Measurements from ENCODE around the gene C11orf91. TPM values are rescaled to one million over a fixed set of nuclear protein-coding genes. Genes with fewer than 3 reads are reported as not detected.

Gene C11orf91
- total and polyA plus RNA-seq, 7 donors = not detected

GRCh38 chr11:33722590-33723234 lies 22.1 kb upstream of the C11orf91 start:
- Histone ChIP-seq H3K4me3 (no peak overlapping the region), H3K36me3 (peaks cover 5 to 42% (median 12%) of the 10 kb centered on the region in 4 donors), H3K9me3 (no peaks in the 10 kb centered on the region), H3K27ac (peak overlapping the region; percentile 24 to 80 (median 70)), H3K4me1 (peaks cover 0 to 53% (median 48%) of the 10 kb centered on the region in 4 donors), H3K27me3 (no peaks in the 10 kb centered on the region)
- DNase-seq = no peak
- intact Hi-C loops (cut with DNase I) = no loop called here
- 83 to 87% methylated on average over 2 of the region's 2 CpGs for WGBS, 2 donors
- TF ChIP-seq, protein P1, sequence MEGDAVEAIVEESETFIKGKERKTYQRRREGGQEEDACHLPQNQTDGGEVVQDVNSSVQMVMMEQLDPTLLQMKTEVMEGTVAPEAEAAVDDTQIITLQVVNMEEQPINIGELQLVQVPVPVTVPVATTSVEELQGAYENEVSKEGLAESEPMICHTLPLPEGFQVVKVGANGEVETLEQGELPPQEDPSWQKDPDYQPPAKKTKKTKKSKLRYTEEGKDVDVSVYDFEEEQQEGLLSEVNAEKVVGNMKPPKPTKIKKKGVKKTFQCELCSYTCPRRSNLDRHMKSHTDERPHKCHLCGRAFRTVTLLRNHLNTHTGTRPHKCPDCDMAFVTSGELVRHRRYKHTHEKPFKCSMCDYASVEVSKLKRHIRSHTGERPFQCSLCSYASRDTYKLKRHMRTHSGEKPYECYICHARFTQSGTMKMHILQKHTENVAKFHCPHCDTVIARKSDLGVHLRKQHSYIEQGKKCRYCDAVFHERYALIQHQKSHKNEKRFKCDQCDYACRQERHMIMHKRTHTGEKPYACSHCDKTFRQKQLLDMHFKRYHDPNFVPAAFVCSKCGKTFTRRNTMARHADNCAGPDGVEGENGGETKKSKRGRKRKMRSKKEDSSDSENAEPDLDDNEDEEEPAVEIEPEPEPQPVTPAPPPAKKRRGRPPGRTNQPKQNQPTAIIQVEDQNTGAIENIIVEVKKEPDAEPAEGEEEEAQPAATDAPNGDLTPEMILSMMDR (IDR thresholded peaks at IDR 0.05) = no peak
- TF ChIP-seq POLR2AphosphoS5 (IDR thresholded peaks at IDR 0.05) (no peak), EP300 (IDR thresholded peaks at IDR 0.05) (no peak), POLR2A (IDR thresholded peaks at IDR 0.05) (no peak)

- no peaks in the 10 kb centered on the region for H3K27me3 ChIP-seq
- WGBS, 2 donors = 91 to 92% methylated on average over 5 of the region's 5 CpGs
- intact Hi-C loops (cut with DNase I) = no loop called here
- H3K9me3 ChIP-seq = no peaks in the 10 kb centered on the region
- no peak for DNase-seq
- peak overlapping the region; percentile 24 to 80 (median 70) for H3K27ac ChIP-seq
- H3K4me1 ChIP-seq = peaks cover 0 to 53% (median 48%) of the 10 kb centered on the region in 4 donors
- H3K4me3 ChIP-seq = no peak overlapping the region
- TF ChIP-seq EP300 (IDR thresholded peaks at IDR 0.05) (no peak), POLR2A (IDR thresholded peaks at IDR 0.05) (no peak), POLR2AphosphoS5 (IDR thresholded peaks at IDR 0.05) (no peak)
- TF ChIP-seq, protein P1 (IDR thresholded peaks at IDR 0.05) = no peak
- H3K36me3 ChIP-seq = peaks cover 5 to 49% (median 15%) of the 10 kb centered on the region in 4 donors
Measured at GRCh38 chr11:33721984-33722383, 21.4 kb upstream of the C11orf91 start.

- Histone ChIP-seq H3K4me3 (no peak overlapping the region), H3K27me3 (no peaks in the 10 kb centered on the region), H3K36me3 (peaks cover 5 to 55% (median 18%) of the 10 kb centered on the region in 4 donors), H3K4me1 (peaks cover 0 to 53% (median 47%) of the 10 kb centered on the region in 4 donors), H3K9me3 (no peaks in the 10 kb centered on the region), H3K27ac (peak overlapping the region; percentile 24 to 80 (median 70))
- no peak for TF ChIP-seq POLR2A (IDR thresholded peaks at IDR 0.05)
- TF ChIP-seq, protein P1 (IDR thresholded peaks at IDR 0.05) = no peak
- no peak for TF ChIP-seq EP300 (IDR thresholded peaks at IDR 0.05)
- no peak for TF ChIP-seq POLR2AphosphoS5 (IDR thresholded peaks at IDR 0.05)
- no peak for DNase-seq
- intact Hi-C loops (cut with DNase I) = no loop called here
- 41 to 60% methylated on average over 1 of the region's 1 CpG for WGBS, 2 donors
Measured at GRCh38 chr11:33721426-33721825, 20.8 kb upstream of the C11orf91 start.

- no peak for DNase-seq
- Histone ChIP-seq H3K9me3 (no peaks in the 10 kb centered on the region), H3K4me3 (no peak overlapping the region), H3K27me3 (no peaks in the 10 kb centered on the region), H3K4me1 (peaks cover 0 to 50% (median 43%) of the 10 kb centered on the region in 4 donors), H3K27ac (peak overlapping the region in 1 of 4 donors; percentile 80), H3K36me3 (peaks cover 5 to 69% (median 21%) of the 10 kb centered on the region in 4 donors)
- 81 to 84% methylated on average over 5 of the region's 5 CpGs for WGBS, 2 donors
- intact Hi-C loops (cut with DNase I) = no loop called here
- TF ChIP-seq, protein P1 (IDR thresholded peaks at IDR 0.05) = no peak
- TF ChIP-seq POLR2A (IDR thresholded peaks at IDR 0.05) = no peak
- no peak for TF ChIP-seq EP300 (IDR thresholded peaks at IDR 0.05)
- TF ChIP-seq POLR2AphosphoS5 (IDR thresholded peaks at IDR 0.05) = no peak
Measured at GRCh38 chr11:33719587-33719986, 19.0 kb upstream of the C11orf91 start.
